Stimulated activated CD8-positive, alpha-beta memory T cell treated with anti-CD3 and anti-CD28 coated beads, Interleukin-4, amount 100 ng/mL, for 48 hours (primary cell): ENCODE results near the gene ADRA2C.

Experiments
- DNase-seq: peaks from one replicate; pipeline ENCODE4 v3.0.0-alpha.2; 2020

Gene ADRA2C

DNA sequence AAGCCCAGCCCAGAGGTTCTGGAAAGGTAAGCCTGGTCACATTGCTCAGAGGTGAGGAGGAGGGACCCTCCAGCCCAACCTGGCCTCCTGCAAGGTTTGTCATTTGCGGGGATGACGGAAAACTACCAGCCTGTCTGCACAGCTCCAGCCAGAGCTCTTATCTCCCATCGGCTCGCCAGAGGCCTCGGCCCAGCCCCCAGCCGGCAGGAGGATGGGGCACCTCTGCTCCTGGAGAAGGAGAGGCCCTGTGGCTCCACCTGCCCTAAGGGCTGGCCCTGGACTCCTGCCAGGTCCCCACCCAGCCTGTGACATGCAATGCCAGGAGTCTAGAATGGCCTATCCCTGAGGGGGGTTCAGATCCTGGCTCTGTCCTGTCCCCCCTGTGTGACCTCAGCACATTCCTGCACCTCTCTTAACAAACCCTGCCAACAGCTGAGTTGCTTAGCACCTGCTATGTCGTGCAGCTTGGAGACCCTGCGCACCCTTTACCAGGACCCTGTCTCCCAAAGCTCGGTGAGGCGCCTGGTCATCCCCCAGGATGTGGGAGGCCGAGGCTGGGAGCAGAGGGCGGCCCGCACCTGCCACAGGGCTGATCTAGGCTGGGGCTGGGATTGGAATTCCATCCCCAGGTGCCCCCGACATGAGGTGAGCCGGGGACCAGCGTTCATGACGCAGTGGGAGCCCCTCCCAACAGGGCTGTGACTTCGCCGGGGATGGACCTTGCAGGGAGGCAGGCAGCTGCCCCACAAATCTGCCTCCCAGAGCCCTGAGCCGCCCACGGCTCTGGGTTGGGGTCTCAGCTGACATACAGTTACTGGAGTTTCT, 14.4 kb downstream of the ADRA2C start:
- no peak for DNase-seq

DNA sequence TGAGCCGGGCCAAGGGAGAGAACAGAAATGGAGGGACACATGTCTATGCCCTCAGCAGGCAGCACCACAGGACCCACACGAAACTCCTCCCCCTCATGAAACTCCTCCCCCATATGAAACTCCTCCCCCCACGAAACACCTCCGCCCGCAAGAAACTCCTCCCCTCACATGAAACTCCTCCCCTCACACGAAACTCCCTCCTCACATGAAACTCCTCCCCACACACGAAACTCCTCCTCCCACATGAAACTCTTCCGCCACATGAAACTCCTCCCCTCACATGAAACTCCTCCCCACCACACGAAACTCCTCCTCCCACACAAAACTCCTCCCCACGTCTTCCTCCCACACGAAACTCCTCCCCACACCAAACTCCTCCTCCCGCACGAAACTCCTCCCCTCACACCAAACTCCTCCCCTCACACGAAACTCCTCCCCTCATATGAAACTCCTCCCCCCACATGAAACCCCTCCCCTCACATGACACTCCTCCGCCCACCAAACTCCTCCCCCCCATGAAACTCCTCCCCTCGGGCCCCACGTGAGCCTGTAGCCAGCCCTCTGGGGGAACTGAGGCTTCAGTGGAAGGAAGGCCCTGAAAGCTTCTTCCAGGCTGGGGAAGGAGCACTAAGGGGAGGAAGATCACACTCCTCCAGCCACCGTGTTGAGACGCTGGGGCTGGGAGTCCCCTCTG, 15.2 kb downstream of the ADRA2C start:
- no peak for DNase-seq

DNA sequence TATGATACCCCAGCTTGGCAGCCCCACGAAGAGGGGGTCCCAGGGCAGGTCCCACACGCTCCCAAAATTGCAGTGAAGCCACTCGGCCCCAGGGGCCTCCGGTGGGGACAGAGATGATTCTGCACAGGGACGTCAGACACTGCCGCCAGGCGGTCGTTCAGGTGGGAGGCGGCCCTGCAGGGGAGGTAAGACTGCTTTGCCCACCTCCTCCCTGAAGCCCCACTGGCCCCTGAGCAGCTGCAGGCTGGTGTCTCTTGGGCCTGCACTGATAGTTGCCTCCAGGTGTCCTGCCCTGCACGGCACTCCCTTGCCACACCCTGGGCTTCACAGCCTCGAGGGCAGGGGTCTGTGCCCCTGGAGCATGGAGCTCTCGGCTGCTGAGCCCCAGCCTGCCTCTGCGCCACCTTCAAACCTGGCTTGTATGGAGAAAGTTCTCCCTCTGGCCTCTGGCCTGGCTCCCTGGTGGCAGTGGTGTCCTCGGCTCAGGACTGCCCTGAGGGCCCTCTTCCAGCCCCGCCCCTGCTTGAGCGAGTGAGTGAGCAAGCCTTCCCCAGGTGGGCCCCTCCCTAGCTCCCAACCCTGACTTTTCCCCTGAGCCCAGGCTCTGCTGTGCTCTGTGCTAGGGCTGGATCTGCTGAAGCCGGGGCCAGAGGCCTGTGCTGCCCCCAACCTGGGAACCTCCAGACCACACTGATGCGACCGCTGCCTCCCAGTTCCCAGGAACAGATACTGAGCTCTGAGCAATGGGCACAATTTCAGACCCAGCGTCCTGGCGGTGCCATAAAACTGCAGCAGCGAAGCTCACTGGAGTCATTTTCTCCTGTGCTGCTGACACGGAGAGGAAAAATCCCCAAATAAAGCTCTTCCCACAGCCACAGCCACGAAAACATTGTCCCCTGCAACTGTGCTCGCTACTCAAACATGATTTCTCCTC, 16.1 kb downstream of the ADRA2C start:
- no peak for DNase-seq

DNA sequence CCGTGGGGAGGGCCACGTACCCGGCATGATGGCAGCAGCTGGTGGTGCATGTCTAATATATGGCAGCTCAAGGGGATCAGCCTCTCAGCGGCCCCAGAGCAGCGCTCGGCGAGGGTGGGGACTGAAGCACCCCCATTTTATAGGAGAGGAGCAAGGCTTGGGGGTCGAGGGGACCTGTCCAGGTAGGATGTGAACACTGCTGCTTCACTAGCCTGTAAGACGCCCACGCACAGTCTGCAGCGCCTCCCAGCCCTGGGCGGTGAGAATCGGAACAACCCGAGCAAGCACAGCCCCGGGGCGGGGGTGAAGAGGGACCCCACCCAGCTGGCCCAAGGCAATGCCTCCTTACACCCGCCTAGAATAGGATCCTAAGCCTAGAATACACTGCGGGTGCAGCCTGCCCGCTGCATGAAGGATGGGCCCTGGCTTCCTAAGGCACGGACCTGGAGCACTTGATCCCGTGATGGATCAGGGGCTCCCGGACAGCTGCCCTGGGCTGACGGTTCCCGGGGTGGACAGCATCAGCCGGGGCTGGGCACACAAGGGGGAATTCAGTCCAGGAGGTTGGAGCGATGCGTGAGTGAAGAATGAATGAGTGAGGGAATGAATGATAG, 17.6 kb downstream of the ADRA2C start:
- peak; percentile 32 for DNase-seq

DNA sequence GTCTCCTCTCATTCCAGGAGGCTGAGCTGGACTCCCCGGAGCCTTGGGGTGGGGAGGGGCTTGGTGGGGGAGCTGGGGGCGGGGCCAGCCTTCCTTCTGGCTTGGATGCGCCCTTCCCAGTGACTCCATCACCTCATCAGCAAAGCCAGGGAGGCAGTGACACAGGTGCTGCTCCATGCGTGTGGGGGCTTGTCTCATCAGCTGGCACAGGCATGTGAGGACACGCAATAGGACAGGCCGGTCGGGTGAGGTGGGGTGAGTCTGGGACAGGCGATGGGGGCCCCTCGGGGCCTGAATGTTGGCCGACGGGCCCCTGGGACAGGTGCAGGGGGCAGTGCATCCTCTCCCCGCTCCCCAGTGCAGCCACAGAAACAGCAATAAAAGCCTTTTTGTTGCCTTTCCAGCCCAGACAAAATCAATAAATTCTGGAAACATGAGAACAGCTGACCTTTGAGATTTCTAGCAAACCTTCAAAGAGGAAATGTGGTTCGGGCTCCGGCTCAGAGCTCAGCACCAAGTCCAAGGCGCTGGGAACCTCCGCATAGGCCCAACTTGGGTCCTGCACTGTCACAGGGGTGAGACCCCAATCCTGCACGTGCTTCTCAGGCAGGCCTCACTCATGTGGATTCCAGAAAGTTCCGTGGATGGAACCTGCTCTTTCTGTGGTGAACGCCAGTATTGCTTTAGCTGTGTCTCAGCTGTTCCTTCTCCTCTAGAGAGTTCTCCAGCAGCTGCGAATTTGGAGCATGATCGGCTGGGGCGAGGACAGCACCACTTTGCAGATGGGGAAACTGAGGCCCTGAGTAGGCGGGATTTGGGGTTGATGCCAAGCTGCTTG, 18.5 kb downstream of the ADRA2C start:
- DNase-seq: no peak

DNA sequence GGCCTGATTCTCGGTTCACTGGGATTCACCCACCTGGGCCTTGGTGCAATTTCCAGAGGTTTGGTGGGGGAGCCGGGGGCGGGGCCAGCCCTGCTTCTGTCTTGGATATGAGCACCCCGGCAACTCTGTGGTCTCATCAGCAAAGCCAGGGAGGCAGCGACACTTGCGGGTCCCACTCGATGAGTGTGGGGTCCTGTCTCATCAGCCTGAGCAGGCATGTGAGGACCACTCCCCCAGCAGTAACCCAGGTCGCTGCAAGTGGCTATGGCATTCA, 19.0 kb downstream of the ADRA2C start:
- DNase-seq: no peak

DNA sequence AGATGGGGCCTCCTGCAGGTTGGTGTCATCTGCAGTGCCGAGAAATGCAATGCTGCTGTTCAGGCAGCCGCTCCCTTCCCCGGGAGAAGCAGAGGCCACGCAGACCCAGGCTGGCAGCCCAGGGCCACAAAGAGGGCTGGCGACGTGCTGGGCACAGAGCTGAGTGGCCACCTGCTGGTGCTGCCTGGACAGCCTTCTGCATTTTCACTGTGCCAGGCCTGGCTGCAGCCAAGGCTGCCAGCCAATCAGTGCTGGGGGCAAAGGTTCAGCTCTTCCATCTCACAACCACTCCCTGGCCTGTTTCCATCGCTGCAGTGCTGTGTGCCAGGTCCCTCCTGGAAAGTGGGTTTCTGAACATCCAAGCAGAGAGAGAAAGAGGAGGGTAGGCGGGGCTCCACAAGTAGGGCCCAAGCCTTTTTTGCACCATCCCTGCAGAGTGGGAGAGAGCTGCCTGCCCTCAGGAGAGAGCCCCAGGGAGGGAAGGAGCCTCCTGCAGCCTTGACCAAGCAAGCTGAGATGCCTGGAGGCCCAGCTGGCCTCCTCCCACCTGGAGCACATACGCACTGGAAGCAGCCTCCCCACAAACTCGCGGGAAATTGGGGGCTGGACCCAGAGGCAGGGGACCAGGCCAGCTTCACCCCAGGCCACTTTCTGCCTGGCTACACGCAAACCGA, 20.1 kb downstream of the ADRA2C start:
- DNase-seq: no peak

DNA sequence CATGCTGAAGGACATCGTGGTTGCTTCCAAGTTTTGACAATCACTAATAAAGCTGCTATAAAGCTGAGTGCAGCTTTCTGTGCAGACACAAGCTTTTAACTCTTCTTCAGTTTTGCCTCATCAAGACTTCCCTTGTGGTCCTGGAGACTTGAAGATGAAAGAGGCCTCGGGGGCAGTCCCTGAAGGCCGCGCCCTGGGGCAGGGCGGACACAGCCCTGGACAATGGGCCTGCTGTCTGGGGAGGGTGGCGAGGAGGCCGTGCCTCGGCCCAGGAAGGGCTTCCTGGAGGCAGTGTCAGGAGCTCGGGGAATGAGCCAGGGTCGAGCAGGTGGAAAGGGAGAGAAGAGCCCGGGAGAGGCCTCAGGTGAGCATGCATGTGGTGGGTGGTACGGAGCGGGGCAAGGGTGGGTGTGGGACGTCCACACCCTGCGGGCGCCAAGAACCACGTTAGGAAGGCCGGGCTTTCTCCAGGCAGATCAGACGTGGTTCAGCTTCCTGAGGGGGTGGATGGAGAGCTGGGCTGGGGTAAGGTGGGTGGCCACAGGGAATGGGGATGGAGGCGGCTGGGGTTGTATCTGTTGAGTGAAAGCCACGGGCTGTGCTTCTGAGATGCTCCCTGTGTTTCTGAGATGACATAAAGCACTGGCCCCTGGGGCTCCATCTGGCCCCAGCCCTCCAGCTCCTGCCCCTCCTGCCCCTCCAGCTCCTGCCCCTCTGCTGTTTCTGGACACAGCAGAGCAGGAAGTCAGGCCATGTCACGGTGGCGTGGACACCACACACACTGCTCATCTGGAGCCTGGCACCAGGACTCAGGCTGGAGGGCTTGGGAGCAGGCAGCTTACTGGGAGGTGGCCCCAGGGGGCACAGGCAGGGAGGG, 21.5 kb downstream of the ADRA2C start:
- no peak for DNase-seq

DNA sequence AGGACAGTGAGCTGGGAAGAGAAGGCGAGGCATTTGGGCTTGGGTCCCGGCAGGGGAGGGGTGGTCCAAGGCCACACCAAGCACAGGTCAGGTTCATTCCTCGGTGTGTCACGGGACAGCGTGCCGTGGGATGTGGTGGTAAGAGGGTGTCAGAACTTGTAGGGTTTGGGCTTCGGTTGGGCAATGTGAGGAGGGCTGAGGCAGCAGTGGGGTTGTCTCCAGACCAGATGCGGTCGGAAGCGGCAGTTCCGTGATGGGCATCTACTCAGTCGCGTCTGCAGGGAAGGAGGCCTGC, 22.1 kb downstream of the ADRA2C start:
- no peak for DNase-seq

DNA sequence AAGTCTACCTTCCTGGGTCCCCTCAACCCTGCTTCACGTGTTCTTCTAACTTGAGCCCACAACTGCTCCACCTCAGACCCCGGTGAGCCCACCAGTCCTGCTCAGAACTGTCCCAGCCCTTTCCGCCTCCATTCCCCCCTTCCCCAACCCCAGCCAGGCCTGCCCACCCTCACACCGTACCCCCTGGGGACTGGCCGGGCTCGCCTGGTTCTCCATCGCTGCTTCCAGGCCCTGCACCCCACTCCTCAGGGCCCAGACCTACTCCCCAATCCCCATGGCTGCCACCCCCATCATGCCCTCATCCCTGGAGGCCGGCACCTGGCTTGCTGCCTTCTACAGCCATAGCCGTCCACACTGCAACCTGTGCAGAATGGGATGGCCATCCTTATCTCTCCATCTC, 23.4 kb downstream of the ADRA2C start:
- DNase-seq: no peak

DNA sequence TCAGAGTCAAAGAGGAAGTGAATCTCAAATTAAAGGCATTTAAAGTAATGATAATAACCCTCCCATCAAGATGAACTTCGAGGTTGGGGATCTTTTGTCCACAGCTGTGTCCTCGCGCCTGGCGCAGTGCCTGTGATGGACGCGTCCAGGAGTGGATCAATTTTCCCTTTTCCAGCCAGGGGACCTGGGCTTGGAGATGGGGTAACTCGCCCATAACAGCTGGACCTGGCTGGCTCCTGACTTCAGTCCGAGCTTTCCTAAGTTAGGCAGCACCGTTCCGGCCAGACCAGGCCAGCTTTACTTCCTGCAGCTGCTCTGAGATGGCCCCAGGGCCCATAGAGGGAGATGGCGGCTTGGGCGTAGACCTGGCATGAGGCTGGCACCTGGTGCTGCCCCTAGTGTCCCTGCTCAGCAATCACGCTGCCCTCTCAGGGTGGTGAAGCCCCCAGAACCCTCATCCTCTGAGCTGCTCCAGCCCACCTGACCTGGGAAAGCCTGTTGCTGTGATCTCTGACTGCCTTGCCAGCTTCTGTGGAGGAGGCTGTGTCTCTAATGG, 23.9 kb downstream of the ADRA2C start:
- DNase-seq: no peak

DNA sequence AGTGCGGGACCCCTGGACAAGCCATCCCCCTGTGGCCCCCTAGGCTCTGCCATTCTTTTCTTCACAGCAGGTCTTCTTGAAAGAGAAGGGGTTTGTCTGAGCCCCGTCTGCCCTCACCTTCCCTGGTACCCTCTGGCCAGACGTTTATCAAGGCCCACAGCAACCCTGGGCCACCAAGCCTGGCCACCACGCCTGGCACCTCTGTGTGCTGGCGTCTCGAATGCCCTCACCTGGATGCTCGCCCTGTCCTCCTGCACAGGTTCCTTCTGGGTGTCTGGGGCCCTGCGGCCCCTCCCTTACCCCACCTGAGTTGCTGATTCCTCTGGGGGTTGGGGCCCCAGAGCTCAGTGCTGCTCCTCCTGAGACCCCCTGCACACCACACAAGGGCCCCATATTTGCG, 25.1 kb downstream of the ADRA2C start:
- DNase-seq: no peak

DNA sequence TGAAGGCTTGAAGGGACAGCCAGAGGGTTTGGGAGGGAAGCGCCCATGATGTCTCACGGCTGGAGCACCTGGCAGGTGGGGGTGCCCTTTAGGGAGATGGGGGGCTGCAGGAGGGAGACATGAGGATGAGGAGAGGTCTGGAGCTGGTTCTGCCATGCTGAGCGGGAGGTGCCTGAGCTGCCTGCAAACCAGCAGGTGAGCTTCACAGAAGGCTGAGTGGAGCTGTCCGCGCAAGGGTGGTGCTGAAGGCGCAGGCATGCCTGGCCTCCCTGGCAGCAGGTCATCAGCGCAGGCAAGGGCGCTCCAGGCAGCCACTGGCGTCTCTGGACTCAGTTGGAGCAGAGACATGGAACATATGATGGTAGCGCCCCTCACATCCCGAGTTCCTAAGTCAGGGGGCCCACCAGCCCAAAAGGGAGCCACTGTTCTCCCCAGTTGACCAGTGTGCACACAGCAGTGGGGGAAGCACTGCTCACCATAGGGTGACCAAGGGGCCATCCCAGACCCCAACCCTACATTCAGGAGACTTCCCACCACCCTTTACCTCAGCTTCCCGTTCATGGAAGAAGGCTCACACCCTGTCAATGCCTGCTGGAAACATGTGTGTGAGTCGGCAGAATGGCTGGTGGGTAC, 25.8 kb downstream of the ADRA2C start:
- peak; percentile 51 for DNase-seq

DNA sequence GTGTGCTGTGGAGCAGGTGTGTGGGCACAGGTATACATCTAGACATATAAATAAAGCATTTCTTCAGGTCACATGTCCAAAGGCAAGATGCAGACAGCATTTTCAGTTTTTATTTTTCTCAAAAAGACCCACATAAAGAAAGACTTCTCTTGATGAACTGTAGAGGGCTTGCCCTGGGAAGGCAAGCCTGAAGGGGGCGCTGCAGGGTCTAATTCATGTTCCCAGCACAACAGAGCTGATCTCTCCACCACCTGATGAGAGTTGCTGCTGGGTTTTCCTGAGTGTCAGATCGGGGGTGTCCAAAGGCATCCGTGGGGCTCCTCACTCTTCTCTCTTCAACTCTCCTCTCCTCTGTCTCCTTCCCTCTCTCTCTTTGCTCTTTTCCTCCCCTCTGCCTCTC, 26.6 kb downstream of the ADRA2C start:
- no peak for DNase-seq

DNA sequence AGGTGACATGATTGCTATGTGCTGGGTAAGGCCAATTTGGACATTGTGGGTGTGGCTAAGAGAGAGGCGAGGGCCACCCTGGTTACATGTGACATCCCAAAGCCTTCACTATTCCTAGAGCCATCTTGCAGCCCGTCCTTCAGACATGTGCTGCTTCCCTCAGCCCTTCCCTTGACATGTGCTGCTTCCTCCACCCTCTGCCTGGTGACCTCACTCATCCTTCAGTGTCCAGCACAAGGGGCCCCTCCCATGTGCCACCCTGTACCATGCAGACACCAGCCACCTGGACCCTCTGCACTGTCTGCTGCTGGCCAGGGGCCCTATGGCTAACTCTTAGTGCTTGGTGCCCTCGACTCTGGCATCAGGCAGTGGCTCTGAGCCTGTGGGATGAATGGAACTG, 27.4 kb downstream of the ADRA2C start:
- no peak for DNase-seq

DNA sequence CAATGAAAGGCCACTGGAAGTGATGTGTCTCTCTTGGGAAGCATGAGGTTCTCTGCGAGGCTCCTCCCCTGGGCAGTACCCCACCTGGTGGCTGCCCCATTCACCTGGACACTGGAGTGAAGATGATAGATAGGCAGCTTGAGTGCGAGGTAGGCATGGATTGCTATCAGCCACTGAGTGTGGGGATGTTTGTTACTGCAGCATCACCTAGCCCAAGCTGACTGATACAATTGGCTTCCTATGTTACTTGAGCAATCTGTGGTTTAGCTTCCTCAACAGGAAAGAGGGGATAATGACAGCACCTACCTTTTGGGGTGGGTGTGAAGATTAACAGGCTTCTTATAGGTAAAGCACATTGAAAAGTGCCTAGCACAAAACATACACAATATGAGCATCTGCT, 30.8 kb downstream of the ADRA2C start:
- no peak for DNase-seq

DNA sequence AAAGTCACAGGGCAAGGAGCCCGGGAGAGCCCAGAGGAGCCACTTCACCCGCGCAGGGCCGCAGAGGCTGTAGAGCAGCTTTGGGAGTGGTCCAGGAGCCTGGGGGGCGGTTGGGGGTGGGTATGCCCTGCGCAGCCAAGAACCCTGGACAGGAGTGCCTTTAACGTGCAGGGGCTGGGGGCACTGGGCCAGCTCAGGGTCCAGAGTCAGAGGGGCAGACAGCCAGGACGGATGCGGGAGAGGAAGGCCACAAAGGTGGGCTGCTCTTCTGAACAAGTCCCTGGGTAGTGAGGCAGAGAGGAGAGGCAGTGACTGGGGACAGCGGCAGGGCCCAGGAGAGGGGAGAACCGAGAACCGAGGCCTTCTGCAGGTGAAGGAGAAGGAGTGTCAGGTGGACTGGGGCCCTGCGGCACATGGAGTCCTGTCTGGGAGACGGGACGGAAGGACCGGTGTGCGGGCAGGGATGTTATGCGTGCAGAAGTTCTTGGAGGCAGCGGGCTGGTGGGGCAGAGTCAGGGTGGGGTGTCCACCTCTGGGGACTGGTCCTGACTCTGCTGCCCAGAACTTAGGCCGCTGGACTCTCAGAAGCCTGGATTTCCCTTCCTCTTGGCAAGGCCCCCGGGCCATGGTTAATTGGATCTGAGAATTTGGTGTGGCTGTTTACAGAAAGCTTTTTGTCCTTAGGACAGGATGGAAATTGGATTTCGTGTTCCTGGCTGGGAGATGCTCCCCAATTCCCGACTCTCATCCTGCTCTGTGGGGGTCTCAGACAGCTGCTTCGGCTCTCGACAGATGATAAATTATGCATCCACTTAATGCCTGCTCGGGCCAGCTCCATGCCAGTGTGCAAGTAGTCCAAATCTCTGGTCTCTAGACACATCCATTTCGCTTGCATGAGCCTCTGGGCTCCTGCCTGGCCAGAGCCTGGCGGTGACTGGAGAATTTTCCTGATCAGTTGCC, 31.9 kb downstream of the ADRA2C start:
- DNase-seq: no peak

DNA sequence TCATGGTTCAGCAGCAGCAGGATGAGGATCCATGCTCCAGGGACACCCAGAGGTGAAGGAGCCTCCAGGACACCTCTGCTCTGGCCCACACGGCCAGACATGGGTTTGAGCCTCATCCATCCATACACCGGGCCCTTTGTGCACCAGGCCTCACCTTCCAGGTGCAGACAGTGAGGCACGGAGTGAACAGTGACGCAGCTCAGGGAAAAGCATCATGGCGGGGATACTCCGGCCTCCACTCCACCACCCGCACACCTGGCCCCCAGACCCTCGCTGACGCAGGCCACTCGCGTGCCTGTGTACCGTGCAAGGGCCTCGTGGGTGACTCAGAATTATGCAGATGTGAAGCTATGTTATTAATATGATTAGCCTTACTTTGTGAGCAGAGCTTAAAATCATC, 33.3 kb downstream of the ADRA2C start:
- no peak for DNase-seq

DNA sequence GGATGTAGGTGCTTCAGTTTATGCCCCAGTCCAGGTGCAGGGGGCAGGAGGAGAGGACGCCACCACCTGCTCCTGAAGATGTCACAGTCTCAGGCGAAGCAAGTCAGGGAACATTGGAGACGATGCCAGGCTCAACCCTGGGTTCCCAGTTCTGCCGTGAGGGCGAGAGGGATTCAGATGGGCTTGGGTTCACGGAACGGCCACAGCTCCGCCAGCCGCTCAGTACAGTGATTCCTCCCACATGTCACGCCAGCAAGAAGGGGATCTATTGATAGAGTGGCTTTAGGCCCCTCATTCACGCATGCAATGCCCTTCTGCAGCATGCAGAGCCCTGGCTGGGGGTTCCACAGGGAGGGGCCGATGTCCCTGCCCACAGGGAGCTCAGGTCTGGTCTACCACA, 34.2 kb downstream of the ADRA2C start:
- DNase-seq: no peak
